OCI-LY7 (cell line): ENCODE measurements around the gene MLLT10. TPM values are rescaled to one million over a fixed set of nuclear protein-coding genes. Genes with fewer than 3 reads are reported as not detected.

Source experiments
- BruUV-seq: library from RNA; stranded (reverse); fragments of 400-500 nt; replicated peaks from 2 replicates; lab custom pipeline; 2021; lab: Mats Ljungman, UMichigan
- CTCF ChIA-PET: fragments of 300-600 bp; sonication (Branson Sonifier 250); formaldehyde crosslinking; loops from one replicate; lab custom pipeline; 2022; ENCODE audit warnings: antibody characterized with exemption; ENCODE audit not compliant: unreplicated experiment; lab: Charles Lee
- POLR2A ChIA-PET: fragments of 300-600 bp; sonication (Branson Sonifier 250); formaldehyde crosslinking; loops from one replicate; lab custom pipeline; 2022; ENCODE audit warnings: antibody characterized with exemption; lab: Charles Lee
- DNase-seq: peaks from one replicate; pipeline ENCODE4 v3.0.0-alpha.2; 2015; ENCODE audit warnings: low spot score
- H2AFZ ChIP-seq: fragments of 200-600 bp; sonication (generic), shearing (Covaris generic); 2 replicates; pipeline ENCODE4 v1.6.1; 2014; ENCODE audit warnings: mild to moderate bottlenecking, antibody characterized with exemption, low read length, moderate library complexity
- H3K27ac ChIP-seq: fragments of 200-600 bp; sonication (generic); 2 replicates; pipeline ENCODE4 v1.5.1; 2014; ENCODE audit warnings: mixed run types, low read depth, mild to moderate bottlenecking, moderate library complexity, low read length, inconsistent platforms; ENCODE audit not compliant: poor library complexity, severe bottlenecking
- H3K36me3 ChIP-seq: fragments of 200-600 bp; sonication (generic); 2 replicates; pipeline ENCODE4 v1.6.1; 2014; ENCODE audit warnings: mild to moderate bottlenecking, antibody characterized with exemption, low read length, moderate library complexity, mixed read lengths; ENCODE audit not compliant: insufficient read depth
- H3K4me1 ChIP-seq: fragments of 200-600 bp; sonication (generic); 2 replicates; pipeline ENCODE4 v1.5.1; 2014; ENCODE audit warnings: mild to moderate bottlenecking, low read length; ENCODE audit not compliant: insufficient read depth, poor library complexity, severe bottlenecking
- H3K4me2 ChIP-seq: fragments of 200-600 bp; sonication (generic); 2 replicates; pipeline ENCODE4 v1.6.1; 2014; ENCODE audit warnings: mild to moderate bottlenecking, low read length
- H3K4me3 ChIP-seq: fragments of 200-600 bp; sonication (generic); 2 replicates; pipeline ENCODE4 v1.5.1; 2014; ENCODE audit warnings: mild to moderate bottlenecking, low read depth, low read length; ENCODE audit not compliant: poor library complexity, severe bottlenecking
- H3K79me2 ChIP-seq: fragments of 200-600 bp; sonication (generic); 2 replicates; pipeline ENCODE4 v1.6.1; 2016; ENCODE audit warnings: low read depth, mild to moderate bottlenecking, low read length, moderate library complexity, mixed read lengths; ENCODE audit not compliant: insufficient read depth
- H3K9me2 ChIP-seq: fragments of 200-600 bp; sonication (generic); 2 replicates; pipeline ENCODE4 v1.6.1; 2016; ENCODE audit warnings: mild to moderate bottlenecking, low read length, mixed read lengths; ENCODE audit not compliant: insufficient read depth
- H3K9me3 ChIP-seq: fragments of 200-600 bp; sonication (generic); 2 replicates; pipeline ENCODE4 v1.6.1; 2014; ENCODE audit warnings: mild to moderate bottlenecking, mixed run types, low read length, mixed read lengths
- H4K20me1 ChIP-seq: fragments of 200-600 bp; sonication (generic); 2 replicates; pipeline ENCODE4 v1.6.1; 2014; ENCODE audit warnings: mild to moderate bottlenecking, antibody characterized with exemption, low read length, moderate library complexity, mixed read lengths; ENCODE audit not compliant: insufficient read depth
- CTCF ChIP-seq: fragments of 200-600 bp; sonication (generic); conservative IDR thresholded peaks from 2 replicates; pipeline ENCODE4 v1.5.1; 2014; ENCODE audit warnings: mild to moderate bottlenecking, antibody characterized with exemption, low read length, moderate library complexity, mixed read lengths
- EZH2phosphoT487 ChIP-seq: fragments of 200-600 bp; sonication (generic); IDR thresholded peaks from 2 replicates; pipeline ENCODE4 v1.6.1; 2018; ENCODE audit warnings: low read depth, borderline replicate concordance, mild to moderate bottlenecking, mixed run types, antibody characterized with exemption, low read length, moderate library complexity, mixed read lengths
- intact Hi-C: fragments of 100-400 bp; cut with micrococcal nuclease; formaldehyde crosslinking; loops from one replicate; pipeline ENCODE4 v1.10.0; 2022; ENCODE audit not compliant: unreplicated experiment
- total RNA-seq, 2 experiments: library from RNA; depleted of rRNA in 1 of 2; stranded (reverse); fragments of >200 nt in 1 of 2; shearing (Covaris generic) in 1 of 2; gene quantifications; 2 replicates each; pipeline ENCODE4 v1.2.3, GENCODE V29; 2014 to 2022

The MLLT10 gene
- total RNA-seq, 2 experiments from 2014 or later = 68.4 to 74.0 TPM

GRCh38 chr10:21694631-21695030, 160.6 kb downstream of the MLLT10 start:
- CTCF ChIA-PET = no interaction called here

GRCh38 chr10:21696302-21696701, 162.3 kb downstream of the MLLT10 start:
- DNase-seq = no peak
- Histone ChIP-seq H3K36me3 (peaks cover 76% of the 10 kb centered on the region), H3K4me1 (no peaks in the 10 kb centered on the region), H4K20me1 (no peaks in the 10 kb centered on the region), H2AFZ (no peak overlapping the region), H3K4me3 (no peak overlapping the region), H3K9me3 (peaks cover 22% of the 10 kb centered on the region), H3K9me2 (no peaks in the 10 kb centered on the region), H3K79me2 (peaks cover 20% of the 10 kb centered on the region), H3K27ac (no peak overlapping the region), H3K4me2 (no peak overlapping the region)
- CTCF ChIA-PET = no interaction called here
- TF ChIP-seq EZH2phosphoT487 (no peak), CTCF (no peak)
- POLR2A ChIA-PET = interaction anchor here (0.6 to 0.8 kb wide), 6 partner anchors 18 to 361 kb away, joined by 3 to 6 read pairs (median 4); no protein-coding TSS in a partner anchor
- intact Hi-C loops = no loop called here
- no TSS peak for BruUV-seq

More at GRCh38 chr10:21694631-21695030, 160.6 kb downstream of the MLLT10 start:
- H3K4me2 ChIP-seq = no peak overlapping the region
- intact Hi-C loops = no loop called here
- no peak overlapping the region for H3K4me3 ChIP-seq
- H3K9me3 ChIP-seq = peaks cover 5% of the 10 kb centered on the region
- no peaks in the 10 kb centered on the region for H3K4me1 ChIP-seq
- no peak overlapping the region for H2AFZ ChIP-seq
- no peaks in the 10 kb centered on the region for H3K9me2 ChIP-seq
- H4K20me1 ChIP-seq = no peaks in the 10 kb centered on the region
- no TSS peak for BruUV-seq
- H3K36me3 ChIP-seq = peaks cover 68% of the 10 kb centered on the region
- no peak for TF ChIP-seq EZH2phosphoT487
- TF ChIP-seq CTCF = no peak
- POLR2A ChIA-PET = interaction anchor here (0.6 to 1.6 kb wide), 4 partner anchors 11 to 144 kb away, joined by 4 to 8 read pairs (median 4); no protein-coding TSS in a partner anchor
- DNase-seq = no peak
- peaks cover 4% of the 10 kb centered on the region for H3K79me2 ChIP-seq
- H3K27ac ChIP-seq = no peak overlapping the region

- H3K79me2 ChIP-seq = peaks cover 41% of the 10 kb centered on the region
- H4K20me1 ChIP-seq = 0 out of 2 replicates have a peak, but pooled peaks cover 3% of the 10 kb centered on the region
- H3K27ac ChIP-seq = no peak overlapping the region
- H3K4me3 ChIP-seq = no peak overlapping the region
- no peaks in the 10 kb centered on the region for H3K9me2 ChIP-seq
- H3K4me2 ChIP-seq = no peak overlapping the region
- BruUV-seq = no TSS peak
- intact Hi-C loops = no loop called here
- ChIA-PET CTCF (no interaction called here), POLR2A (no interaction called here)
- peaks cover 23% of the 10 kb centered on the region for H3K4me1 ChIP-seq
- DNase-seq = no peak
- H2AFZ ChIP-seq = no peak overlapping the region
- H3K36me3 ChIP-seq = peaks cover 54% of the 10 kb centered on the region
- peaks cover 22% of the 10 kb centered on the region for H3K9me3 ChIP-seq
- TF ChIP-seq CTCF (no peak), EZH2phosphoT487 (no peak)
These were observed 165.5 kb downstream of the MLLT10 start for GRCh38 chr10:21699575-21699974.
